Neuronal stem cell (in vitro differentiated cells): ENCODE measurements around the gene BBLN.

Source experiments
- DNase-seq: peaks from one replicate; pipeline ENCODE4 v3.0.0-alpha.2; 2013; ENCODE audit warnings: low spot score
- H2AFZ ChIP-seq: one replicate; pipeline ENCODE4 v1.6.1; 2013; ENCODE audit warnings: mild to moderate bottlenecking, low read length, inconsistent platforms
- H2AK5ac ChIP-seq: 2 replicates; pipeline ENCODE4 v1.6.1; 2013; ENCODE audit warnings: low read depth, mild to moderate bottlenecking, inconsistent platforms, low read length, moderate library complexity, mixed read lengths
- H2BK120ac ChIP-seq: 2 replicates; pipeline ENCODE4 v1.6.1; 2013; ENCODE audit warnings: low read depth, mild to moderate bottlenecking, inconsistent platforms, low read length, moderate library complexity, mixed read lengths
- H2BK12ac ChIP-seq: one replicate; pipeline ENCODE4 v1.6.1; 2013; ENCODE audit warnings: low read length, inconsistent platforms
- H2BK15ac ChIP-seq: 2 replicates; pipeline ENCODE4 v1.6.1; 2013; ENCODE audit warnings: mild to moderate bottlenecking, low read length, inconsistent platforms, mixed read lengths
- H2BK5ac ChIP-seq: one replicate; pipeline ENCODE4 v1.6.1; 2013; ENCODE audit warnings: inconsistent platforms, mild to moderate bottlenecking, low read length, moderate library complexity
- H3K14ac ChIP-seq: one replicate; pipeline ENCODE4 v1.6.1; 2013; ENCODE audit warnings: low read length, inconsistent platforms
- H3K18ac ChIP-seq: 2 replicates; pipeline ENCODE4 v1.6.1; 2013; ENCODE audit warnings: low read length, inconsistent platforms
- H3K23ac ChIP-seq: 2 replicates; pipeline ENCODE4 v1.6.1; 2013; ENCODE audit warnings: low read depth, mild to moderate bottlenecking, mixed read lengths, low read length, inconsistent platforms; ENCODE audit not compliant: poor library complexity
- H3K27ac ChIP-seq: replicated peaks from 3 replicates; pipeline ENCODE4 v1.5.1; 2013; ENCODE audit warnings: low read length, inconsistent platforms
- H3K27me3 ChIP-seq, 3 experiments: 2 replicates each; pipeline ENCODE4 v1.6.1; 2013; ENCODE audit warnings: low read length in 3 of 3, mild to moderate bottlenecking in 2 of 3, inconsistent platforms in 1 of 3, low read depth in 1 of 3, mixed read lengths in 1 of 3, moderate library complexity in 1 of 3; ENCODE audit not compliant: control insufficient read depth in 3 of 3, insufficient read depth in 3 of 3
- H3K36me3 ChIP-seq, 2 donors: replicated peaks in 1 of 2; 2 replicates each; pipeline ENCODE4 v1.6.1; 2013; ENCODE audit warnings: low read length in 2 of 2; ENCODE audit not compliant: control insufficient read depth in 2 of 2, insufficient read depth in 2 of 2
- H3K4ac ChIP-seq: 2 replicates; pipeline ENCODE4 v1.6.1; 2013; ENCODE audit warnings: inconsistent platforms, mild to moderate bottlenecking, low read length, moderate library complexity
- H3K4me1 ChIP-seq, 2 donors: 1 replicate in 1 of 2; 2 replicates in 1 of 2; pipeline ENCODE4 v1.6.1; 2013; ENCODE audit warnings: low read length in 2 of 2, low read depth in 1 of 2; ENCODE audit not compliant: control insufficient read depth in 2 of 2, insufficient read depth in 1 of 2
- H3K4me2 ChIP-seq: one replicate; pipeline ENCODE4 v1.6.1; 2013; ENCODE audit warnings: mild to moderate bottlenecking, low read length, inconsistent platforms; ENCODE audit not compliant: insufficient read depth, poor library complexity, severe bottlenecking
- H3K4me3 ChIP-seq, 2 donors: 2 replicates each; pipeline ENCODE4 v1.5.1; 2013; ENCODE audit warnings: low read length in 2 of 2, mild to moderate bottlenecking in 2 of 2, inconsistent platforms in 1 of 2, moderate library complexity in 1 of 2
- H3K79me1 ChIP-seq: one replicate; pipeline ENCODE4 v1.6.1; 2013; ENCODE audit warnings: low read depth, mild to moderate bottlenecking, inconsistent platforms, low read length, moderate library complexity
- H3K9ac ChIP-seq: one replicate; pipeline ENCODE4 v1.6.1; 2013; ENCODE audit warnings: mild to moderate bottlenecking, low read depth, low read length, inconsistent platforms; ENCODE audit not compliant: poor library complexity
- H3K9me3 ChIP-seq, 2 donors: replicated peaks in 1 of 2; 2 replicates each; pipeline versions ENCODE3 to v1.6.1; 2013; ENCODE audit warnings: low read length in 2 of 2, mild to moderate bottlenecking in 2 of 2, inconsistent platforms in 1 of 2, low read depth in 1 of 2, mixed read lengths in 1 of 2, moderate library complexity in 1 of 2; ENCODE audit not compliant: control insufficient read depth in 2 of 2, insufficient read depth in 1 of 2
- H4K8ac ChIP-seq: one replicate; pipeline ENCODE4 v1.6.1; 2013; ENCODE audit warnings: low read depth, mild to moderate bottlenecking, inconsistent platforms, low read length, moderate library complexity
- H4K91ac ChIP-seq: one replicate; pipeline ENCODE4 v1.6.1; 2013; ENCODE audit warnings: low read length, low read depth, mild to moderate bottlenecking, inconsistent platforms; ENCODE audit not compliant: poor library complexity
- WGBS, 2 donors: extraction: QIAGEN DNeasy Blood & Tissue Kit; methylation state at CpG; one replicate each; pipeline ENCODE4 v1.1.7; 2013; ENCODE audit warnings: missing lambda C conversion rate in 2 of 2, mixed read lengths in 1 of 2; ENCODE audit not compliant: insufficient read length in 2 of 2, insufficient replicate concordance in 1 of 2; ENCODE audit errors: extremely low coverage in 2 of 2; 5-methylcytosine and 5-hydroxymethylcytosine counted together

Gene BBLN

GRCh38 chr9:128117613-128118471 lies 42.2 kb upstream of the BBLN start:
- peaks cover 17 to 24% of the 10 kb centered on the region in 2 donors for H3K36me3 ChIP-seq
- no peak overlapping the region for H2BK5ac ChIP-seq
- no peak overlapping the region for H3K4me2 ChIP-seq
- H2BK120ac ChIP-seq = no peak overlapping the region
- H3K18ac ChIP-seq = peak overlapping the region; percentile 58
- peaks cover 2% of the 10 kb centered on the region for H3K79me1 ChIP-seq
- H2AK5ac ChIP-seq = no peak overlapping the region
- H3K4ac ChIP-seq = no peak overlapping the region
- DNase-seq = peak; percentile 94
- no peak overlapping the region for H4K8ac ChIP-seq
- H2BK15ac ChIP-seq = no peak overlapping the region
- H3K27me3 ChIP-seq = no peaks in the 10 kb centered on the region
- WGBS, 2 donors = no CpG with 5 or more reads among the region's 27 CpGs
- H3K9me3 ChIP-seq = no peaks in the 10 kb centered on the region
- H3K27ac ChIP-seq = no peak overlapping the region
- no peak overlapping the region for H3K9ac ChIP-seq
- H3K23ac ChIP-seq = peak overlapping the region; percentile 6
- H2AFZ ChIP-seq = peak overlapping the region; percentile 95
- no peak overlapping the region for H3K14ac ChIP-seq
- H2BK12ac ChIP-seq = no peak overlapping the region
- H4K91ac ChIP-seq = no peak overlapping the region
- H3K4me1 ChIP-seq = peaks cover 4 to 7% of the 10 kb centered on the region in 2 donors
- H3K4me3 ChIP-seq = peak overlapping the region in 1 of 2 donors; percentile 35

GRCh38 chr9:128118472-128118857 lies 41.6 kb upstream of the BBLN start:
- no peak overlapping the region for H4K91ac ChIP-seq
- H3K27me3 ChIP-seq = no peaks in the 10 kb centered on the region
- no peak overlapping the region for H3K27ac ChIP-seq
- no peak overlapping the region for H4K8ac ChIP-seq
- DNase-seq = no peak
- peaks cover 4 to 7% of the 10 kb centered on the region in 2 donors for H3K4me1 ChIP-seq
- H3K9me3 ChIP-seq = no peaks in the 10 kb centered on the region
- H3K23ac ChIP-seq = peak overlapping the region; percentile 4
- H3K9ac ChIP-seq = peak overlapping the region; percentile 65
- no peak overlapping the region for H2BK15ac ChIP-seq
- H3K79me1 ChIP-seq = peaks cover 2% of the 10 kb centered on the region
- no CpG with 5 or more reads among the region's 3 CpGs for WGBS, 2 donors
- H3K14ac ChIP-seq = no peak overlapping the region
- H3K36me3 ChIP-seq = peaks cover 15 to 30% of the 10 kb centered on the region in 2 donors
- H2AFZ ChIP-seq = peak overlapping the region; percentile 95
- H3K4me2 ChIP-seq = no peak overlapping the region
- no peak overlapping the region for H2BK12ac ChIP-seq
- H3K4me3 ChIP-seq = no peak overlapping the region
- H3K18ac ChIP-seq = no peak overlapping the region
- no peak overlapping the region for H2AK5ac ChIP-seq
- H2BK5ac ChIP-seq = no peak overlapping the region
- no peak overlapping the region for H2BK120ac ChIP-seq
- H3K4ac ChIP-seq = no peak overlapping the region

DNA sequence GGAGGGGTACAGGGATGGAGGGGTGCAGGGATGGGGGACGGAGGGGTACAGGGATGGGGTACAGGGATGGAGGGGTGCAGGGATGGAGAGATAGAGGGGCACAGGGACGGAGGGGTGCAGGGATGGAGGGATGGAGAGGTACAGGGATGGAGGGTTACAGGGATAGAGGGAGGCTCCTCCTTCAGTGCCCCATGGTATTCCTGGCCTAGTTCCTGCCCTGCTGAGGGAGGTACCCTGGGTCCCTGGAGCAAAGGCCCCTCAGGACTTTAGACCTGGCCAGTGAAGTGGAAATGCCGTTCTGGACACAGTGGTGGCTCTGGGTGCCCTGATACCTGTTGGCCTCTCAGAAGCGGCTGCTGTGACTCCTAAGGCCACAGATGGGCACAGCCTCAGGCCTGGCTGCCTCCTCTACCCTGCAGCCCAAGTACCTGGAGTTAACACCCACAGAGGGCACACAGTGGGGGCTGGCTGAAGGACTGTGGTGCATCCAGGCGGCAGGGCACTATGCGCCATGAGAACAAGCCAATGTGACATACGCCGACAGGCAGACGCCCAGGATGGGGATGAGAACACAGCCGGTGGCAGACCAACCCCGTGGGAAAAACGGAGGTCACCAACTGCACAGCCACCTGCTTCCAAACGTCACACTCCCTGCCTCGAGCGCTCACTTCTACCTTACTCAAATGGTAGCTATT lies 40.9 kb upstream of the BBLN start:
- H3K4me2 ChIP-seq = no peak overlapping the region
- no peak overlapping the region for H2AK5ac ChIP-seq
- no peak overlapping the region for H4K91ac ChIP-seq
- no peak overlapping the region for H2BK120ac ChIP-seq
- no peak overlapping the region for H4K8ac ChIP-seq
- no peak overlapping the region for H3K9ac ChIP-seq
- no peak overlapping the region for H3K4me3 ChIP-seq
- H3K18ac ChIP-seq = no peak overlapping the region
- H3K9me3 ChIP-seq = no peaks in the 10 kb centered on the region
- peak overlapping the region; percentile 9 for H2BK15ac ChIP-seq
- peaks cover 2% of the 10 kb centered on the region for H3K79me1 ChIP-seq
- no peak overlapping the region for H3K14ac ChIP-seq
- H2BK12ac ChIP-seq = no peak overlapping the region
- no peak overlapping the region for H2BK5ac ChIP-seq
- no peaks in the 10 kb centered on the region for H3K27me3 ChIP-seq
- no peak for DNase-seq
- no peak overlapping the region for H3K4ac ChIP-seq
- no CpG with 5 or more reads among the region's 15 CpGs for WGBS, 2 donors
- H3K23ac ChIP-seq = peak overlapping the region; percentile 65
- peaks cover 4 to 7% of the 10 kb centered on the region in 2 donors for H3K4me1 ChIP-seq
- no peak overlapping the region for H2AFZ ChIP-seq
- H3K36me3 ChIP-seq = peaks cover 18 to 34% of the 10 kb centered on the region in 2 donors
- H3K27ac ChIP-seq = no peak overlapping the region

DNA sequence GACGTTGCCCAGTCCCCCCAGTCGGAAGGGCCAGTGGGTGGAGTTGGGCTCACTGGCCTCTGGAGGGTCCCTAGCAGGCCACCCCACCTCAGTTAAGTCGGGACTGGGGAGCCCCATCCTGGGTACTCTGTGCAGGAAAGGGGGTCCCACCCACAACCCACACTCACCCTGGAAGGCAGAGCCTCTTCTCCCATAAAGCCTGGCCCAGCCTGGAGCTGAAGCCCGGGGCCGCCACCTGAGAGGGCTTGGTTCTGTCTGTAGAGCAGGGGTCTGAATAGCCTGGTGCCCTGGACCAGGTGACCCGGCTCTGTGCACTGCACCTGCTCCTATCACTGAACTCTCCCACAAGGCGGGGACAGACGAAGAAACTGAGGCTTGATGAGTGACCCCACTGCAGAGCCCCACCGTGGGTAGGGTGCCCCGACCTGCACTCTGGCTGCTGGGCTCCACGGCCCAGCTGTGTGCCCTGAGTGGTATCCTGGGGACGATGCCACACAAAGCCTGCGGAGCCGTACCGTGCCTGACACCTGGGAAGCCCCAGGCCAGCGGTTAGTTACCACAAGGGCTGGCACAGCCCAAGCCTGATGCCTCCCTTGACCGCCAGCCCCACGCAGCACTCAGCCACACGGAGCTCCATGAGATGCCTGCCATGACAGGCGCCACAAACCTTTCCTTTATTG lies 39.9 kb upstream of the BBLN start:
- H3K9ac ChIP-seq = no peak overlapping the region
- H3K4me1 ChIP-seq = peaks cover 4 to 7% of the 10 kb centered on the region in 2 donors
- H3K36me3 ChIP-seq = peaks cover 22 to 40% of the 10 kb centered on the region in 2 donors
- no peak overlapping the region for H2BK15ac ChIP-seq
- no peak overlapping the region for H3K4me3 ChIP-seq
- H3K4me2 ChIP-seq = no peak overlapping the region
- no peak overlapping the region for H2AK5ac ChIP-seq
- H3K79me1 ChIP-seq = peaks cover 7% of the 10 kb centered on the region
- no peak overlapping the region for H2BK5ac ChIP-seq
- H3K23ac ChIP-seq = no peak overlapping the region
- no peaks in the 10 kb centered on the region for H3K27me3 ChIP-seq
- no peak overlapping the region for H3K27ac ChIP-seq
- H3K4ac ChIP-seq = no peak overlapping the region
- H2AFZ ChIP-seq = no peak overlapping the region
- no peak overlapping the region for H2BK12ac ChIP-seq
- H4K8ac ChIP-seq = no peak overlapping the region
- H4K91ac ChIP-seq = no peak overlapping the region
- no peak overlapping the region for H3K14ac ChIP-seq
- WGBS, 2 donors = no CpG with 5 or more reads among the region's 20 CpGs
- no peak for DNase-seq
- H3K9me3 ChIP-seq = no peaks in the 10 kb centered on the region
- H2BK120ac ChIP-seq = no peak overlapping the region
- no peak overlapping the region for H3K18ac ChIP-seq
